ENCODE measurements around the gene ENPP3.

ENPP3 gene

GRCh38 chr6:131643855-131644460 is 6.9 kb downstream of the ENPP3 start:
- no peak for DNase-seq

GRCh38 chr6:131644921-131645320 is 7.8 kb downstream of the ENPP3 start:
- no peak for DNase-seq

GRCh38 chr6:131645846-131646245 is 8.7 kb downstream of the ENPP3 start:
- no peak for DNase-seq

- DNase-seq, result no peak
Observed at GRCh38 chr6:131646249-131646670, 9.2 kb downstream of the ENPP3 start.

- DNase-seq, result no peak
Observed at GRCh38 chr6:131651782-131652181, 14.7 kb downstream of the ENPP3 start.

GRCh38 chr6:131652472-131652871 is 15.4 kb downstream of the ENPP3 start:
- DNase-seq, result no peak

- no peak for DNase-seq
Observed at GRCh38 chr6:131654326-131654725, 17.2 kb downstream of the ENPP3 start.

GRCh38 chr6:131655387-131655786 is 18.3 kb downstream of the ENPP3 start:
- DNase-seq, result no peak

GRCh38 chr6:131655951-131656350 is 18.8 kb downstream of the ENPP3 start:
- no peak for DNase-seq

GRCh38 chr6:131656667-131657066 is 19.6 kb downstream of the ENPP3 start:
- no peak for DNase-seq

- DNase-seq, result no peak
Observed at GRCh38 chr6:131657222-131657621, 20.1 kb downstream of the ENPP3 start.

GRCh38 chr6:131657630-131658111 is 20.6 kb downstream of the ENPP3 start:
- DNase-seq, result no peak

GRCh38 chr6:131658287-131658686 is 21.2 kb downstream of the ENPP3 start:
- no peak for DNase-seq

- no peak for DNase-seq
Observed at GRCh38 chr6:131660195-131660594, 23.1 kb downstream of the ENPP3 start.

GRCh38 chr6:131663578-131664165 is 26.6 kb downstream of the ENPP3 start:
- DNase-seq, result no peak

GRCh38 chr6:131669891-131670290 is 32.8 kb downstream of the ENPP3 start:
- no peak for DNase-seq

- DNase-seq, result no peak
Observed at GRCh38 chr6:131673184-131673583, 36.1 kb downstream of the ENPP3 start.

- DNase-seq, result no peak
Observed at GRCh38 chr6:131678442-131678841, 41.3 kb downstream of the ENPP3 start.

- DNase-seq, result no peak
Observed at GRCh38 chr6:131680868-131681267, 43.8 kb downstream of the ENPP3 start.

GRCh38 chr6:131681585-131681984 is 44.5 kb downstream of the ENPP3 start:
- no peak for DNase-seq

- no peak for DNase-seq
Observed at GRCh38 chr6:131682442-131682841, 45.3 kb downstream of the ENPP3 start.

- no peak for DNase-seq
Observed at GRCh38 chr6:131683479-131683878, 46.4 kb downstream of the ENPP3 start.

- no peak for DNase-seq
Observed at GRCh38 chr6:131685266-131685780, 48.2 kb downstream of the ENPP3 start.

GRCh38 chr6:131687022-131687421 is 49.9 kb downstream of the ENPP3 start:
- no peak for DNase-seq

GRCh38 chr6:131688286-131688685 is 51.2 kb downstream of the ENPP3 start:
- no peak for DNase-seq

Data from CD4-positive, alpha-beta T cell treated with Interleukin-21 for 1 hour (primary cell).